HCT116 (cell line): Measurements from ENCODE around the gene MAML3. TPM values are rescaled to one million over a fixed set of nuclear protein-coding genes. Genes with fewer than 3 reads are reported as not detected.

Source experiments
- ATAC-seq: fragments of 200-7000 bp; cut with Tn5 transposase; 2 replicates; pipeline ENCODE4 v1.9.1; 2020; ENCODE audit warnings: mild to moderate bottlenecking, moderate library complexity
- BruUV-seq: library from RNA; stranded (reverse); fragments of 400-500 nt; replicated peaks from 2 replicates; lab custom pipeline; 2021; lab: Mats Ljungman, UMichigan
- CTCF ChIA-PET: fragments of 300-600 bp; sonication (Branson Sonifier 250); formaldehyde crosslinking; loops from one replicate; lab custom pipeline; 2021; ENCODE audit warnings: antibody characterized with exemption; lab: Charles Lee
- POLR2A ChIA-PET: fragments of 300-600, 350-600 bp; sonication (Branson Sonifier 250); formaldehyde crosslinking; loops from one replicate; lab custom pipeline; 2021; ENCODE audit warnings: antibody characterized with exemption; lab: Charles Lee
- RAD21 ChIA-PET, 2 experiments: fragments of 300-600 bp; sonication (Branson Sonifier 250); formaldehyde crosslinking; loops; one replicate each; lab custom pipeline; 2023; ENCODE audit warnings: low total read pairs in 2 of 2; ENCODE audit not compliant: uncharacterized antibody in 2 of 2, unreplicated experiment in 2 of 2, low non-redundant PET in 1 of 2; lab: Charles Lee
- DNase-seq: peaks from one replicate; pipeline ENCODE4 v3.0.0-alpha.2; 2010; ENCODE audit warnings: low read depth, low spot score
- H2AFZ ChIP-seq: fragments of 200-600 bp; shearing (Covaris generic), sonication (generic); 2 replicates; pipeline ENCODE4 v1.6.1; 2017; ENCODE audit warnings: low read depth, mixed run types, mixed read lengths, antibody characterized with exemption, low read length; ENCODE audit not compliant: poor library complexity, severe bottlenecking
- H3K27ac ChIP-seq: 2 replicates; pipeline ENCODE4 v1.5.1; 2012; ENCODE audit warnings: low read depth, low read length
- H3K27me3 ChIP-seq: fragments of 200-600 bp; sonication (generic); 2 replicates; pipeline ENCODE4 v1.6.1; 2016; ENCODE audit warnings: mixed run types, low read length, mixed read lengths; ENCODE audit not compliant: insufficient read depth
- H3K36me3 ChIP-seq, 2 experiments: fragments of 200-500 bp in 1 of 2; fragments of 200-600 bp in 1 of 2; sonication (Bioruptor generic) in 1 of 2; sonication (generic) in 1 of 2; 2 replicates each; pipeline versions ENCODE4 v1.5.1 to v1.6.1; 2014 to 2016; ENCODE audit warnings: low read length in 2 of 2, inconsistent platforms in 1 of 2, mixed read lengths in 1 of 2, mixed run types in 1 of 2; ENCODE audit not compliant: insufficient read depth in 2 of 2, control insufficient read depth in 1 of 2
- H3K4me1 ChIP-seq, 2 experiments: fragments of 200-600 bp in 1 of 2; sonication (generic) in 1 of 2; 2 replicates each; pipeline versions ENCODE4 v1.5.1 to v1.6.1; 2012 to 2017; ENCODE audit warnings: low read length in 2 of 2, inconsistent platforms in 1 of 2, mild to moderate bottlenecking in 1 of 2, mixed read lengths in 1 of 2, mixed run types in 1 of 2, moderate library complexity in 1 of 2; ENCODE audit not compliant: insufficient read depth in 2 of 2, control insufficient read depth in 1 of 2
- H3K4me2 ChIP-seq: fragments of 200-600 bp; sonication (generic); 2 replicates; pipeline ENCODE4 v1.6.1; 2017; ENCODE audit warnings: mixed run types, low read length, mixed read lengths
- H3K4me3 ChIP-seq, 2 experiments: fragments of 200-600 bp in 1 of 2; sonication (generic) in 1 of 2; replicated peaks in 1 of 2; 2 replicates each; pipeline ENCODE4 v1.5.1; 2011 to 2016; ENCODE audit warnings: low read length in 2 of 2, control low read depth in 1 of 2, low read depth in 1 of 2, mild to moderate bottlenecking in 1 of 2, mixed read lengths in 1 of 2, mixed run types in 1 of 2
- H3K79me2 ChIP-seq: fragments of 200-600 bp; sonication (generic); 2 replicates; pipeline ENCODE4 v1.6.1; 2017; ENCODE audit warnings: mild to moderate bottlenecking, mixed run types, low read length, moderate library complexity, mixed read lengths; ENCODE audit not compliant: insufficient read depth
- H3K9ac ChIP-seq: fragments of 200-600 bp; sonication (generic); 2 replicates; pipeline ENCODE4 v1.6.1; 2016; ENCODE audit warnings: low read length, mixed read lengths
- H3K9me2 ChIP-seq: fragments of 200-600 bp; sonication (generic), shearing (Covaris generic); 2 replicates; pipeline ENCODE4 v1.6.1; 2017; ENCODE audit warnings: mixed run types, mild to moderate bottlenecking, moderate library complexity; ENCODE audit not compliant: insufficient read depth
- H3K9me3 ChIP-seq, 2 experiments: fragments of 200-500 bp in 1 of 2; fragments of 200-600 bp in 1 of 2; sonication (Bioruptor generic) in 1 of 2; sonication (generic) in 1 of 2; 2 replicates each; pipeline ENCODE4 v1.6.1; 2014 to 2017; ENCODE audit warnings: low read length in 2 of 2, mixed read lengths in 2 of 2, inconsistent platforms in 1 of 2, low read depth in 1 of 2, mild to moderate bottlenecking in 1 of 2, mixed run types in 1 of 2, moderate library complexity in 1 of 2; ENCODE audit not compliant: control insufficient read depth in 1 of 2, insufficient read depth in 1 of 2
- H4K20me1 ChIP-seq: fragments of 200-600 bp; sonication (generic), shearing (Covaris generic); 2 replicates; pipeline ENCODE4 v1.6.1; 2017; ENCODE audit warnings: mixed run types, mild to moderate bottlenecking, moderate library complexity; ENCODE audit not compliant: insufficient read depth
- CBX3 ChIP-seq: IDR thresholded peaks from 2 replicates; pipeline ENCODE4 v1.6.1; 2012; ENCODE audit warnings: low read depth
- CEBPB ChIP-seq: IDR thresholded peaks from 2 replicates; pipeline ENCODE4 v1.6.1; 2012; ENCODE audit warnings: low read depth
- CTCF ChIP-seq, 3 experiments: fragments of 200-600 bp in 1 of 3; sonication (generic) in 1 of 3; IDR thresholded peaks in 2 of 3; conservative IDR thresholded peaks in 1 of 3; 2 replicates each; pipeline ENCODE4 v1.5.1; 2012 to 2017; ENCODE audit warnings: low read depth in 2 of 3, low read length in 2 of 3, antibody characterized with exemption in 1 of 3, borderline replicate concordance in 1 of 3, control low read depth in 1 of 3, mild to moderate bottlenecking in 1 of 3, mixed read lengths in 1 of 3, mixed run types in 1 of 3, moderate library complexity in 1 of 3; ENCODE audit not compliant: insufficient read depth in 1 of 3
- EGR1 ChIP-seq: IDR thresholded peaks from 2 replicates; pipeline ENCODE4 v1.6.1; 2012; ENCODE audit warnings: low read depth
- ELF1 ChIP-seq: IDR thresholded peaks from 2 replicates; pipeline ENCODE4 v1.6.1; 2012; ENCODE audit warnings: low read depth, borderline replicate concordance
- EZH2 ChIP-seq: fragments of 200-600 bp; sonication (generic); IDR thresholded peaks from 2 replicates; pipeline ENCODE4 v1.6.1; 2017; ENCODE audit warnings: antibody characterized with exemption, mixed run types
- EZH2phosphoT487 ChIP-seq: fragments of 200-600 bp; IDR thresholded peaks from 2 replicates; pipeline ENCODE4 v1.6.1; 2018; ENCODE audit warnings: antibody characterized with exemption, borderline replicate concordance
- FOSL1 ChIP-seq: IDR thresholded peaks from 2 replicates; pipeline ENCODE4 v1.6.1; 2012; ENCODE audit warnings: low read depth
- JUND ChIP-seq: IDR thresholded peaks from 2 replicates; pipeline ENCODE4 v1.6.1; 2012
- MAX ChIP-seq: IDR thresholded peaks from 2 replicates; pipeline ENCODE4 v1.6.1; 2012
- POLR2A ChIP-seq: IDR thresholded peaks from 2 replicates; pipeline ENCODE4 v1.7.0; 2011; ENCODE audit warnings: borderline replicate concordance; ENCODE audit not compliant: insufficient read depth, insufficient read length; ENCODE audit errors: extremely low read depth
- POLR2AphosphoS5 ChIP-seq: IDR thresholded peaks from 2 replicates; pipeline ENCODE4 v1.6.1; 2011; ENCODE audit warnings: mild to moderate bottlenecking, low read depth, low read length, moderate library complexity
- SIN3A ChIP-seq: IDR thresholded peaks from 2 replicates; pipeline ENCODE4 v1.6.1; 2012; ENCODE audit warnings: low read depth
- SP1 ChIP-seq: IDR thresholded peaks from 2 replicates; pipeline ENCODE4 v1.6.1; 2012; ENCODE audit warnings: low read depth
- SRF ChIP-seq: IDR thresholded peaks from 2 replicates; pipeline ENCODE4 v1.6.1; 2012; ENCODE audit warnings: low read depth
- TCF7L2 ChIP-seq: IDR thresholded peaks from 2 replicates; pipeline ENCODE4 v1.7.0; 2011; ENCODE audit warnings: borderline replicate concordance, inconsistent platforms; ENCODE audit not compliant: insufficient read depth, insufficient read length; ENCODE audit errors: extremely low read depth
- YY1 ChIP-seq: IDR thresholded peaks from 2 replicates; pipeline ENCODE4 v1.6.1; 2011; ENCODE audit warnings: low read length, low read depth, moderate library complexity, mild to moderate bottlenecking; ENCODE audit not compliant: insufficient replicate concordance; ENCODE audit errors: extremely low read depth
- ZNF274 ChIP-seq: fragments of 200-500 bp; sonication (Bioruptor generic); IDR thresholded peaks from 2 replicates; pipeline ENCODE4 v1.6.1; 2014; ENCODE audit warnings: mild to moderate bottlenecking, low read depth, low read length, inconsistent platforms
- intact Hi-C: fragments of 100-400 bp; cut with micrococcal nuclease; formaldehyde crosslinking; loops from 2 replicates; pipeline ENCODE4 v1.10.0; 2022
- total RNA-seq: library from RNA; stranded (reverse); gene quantifications from one replicate; pipeline ENCODE4 v1.2.1, GENCODE V29; 2021; ENCODE audit not compliant: unreplicated experiment
- TF ChIP-seq, protein P1 (sequence below): IDR thresholded peaks from 2 replicates; pipeline ENCODE4 v1.6.1; 2011; ENCODE audit warnings: mild to moderate bottlenecking, low read length, moderate library complexity; ENCODE audit not compliant: insufficient replicate concordance; ENCODE audit errors: extremely low read depth
- TF ChIP-seq, protein P2 (sequence below): IDR thresholded peaks from 2 replicates; pipeline ENCODE4 v1.6.1; 2012; ENCODE audit warnings: low read depth

The MAML3 gene
- total RNA-seq, 1 experiment from 2014 or later: 3.1 TPM

DNA sequence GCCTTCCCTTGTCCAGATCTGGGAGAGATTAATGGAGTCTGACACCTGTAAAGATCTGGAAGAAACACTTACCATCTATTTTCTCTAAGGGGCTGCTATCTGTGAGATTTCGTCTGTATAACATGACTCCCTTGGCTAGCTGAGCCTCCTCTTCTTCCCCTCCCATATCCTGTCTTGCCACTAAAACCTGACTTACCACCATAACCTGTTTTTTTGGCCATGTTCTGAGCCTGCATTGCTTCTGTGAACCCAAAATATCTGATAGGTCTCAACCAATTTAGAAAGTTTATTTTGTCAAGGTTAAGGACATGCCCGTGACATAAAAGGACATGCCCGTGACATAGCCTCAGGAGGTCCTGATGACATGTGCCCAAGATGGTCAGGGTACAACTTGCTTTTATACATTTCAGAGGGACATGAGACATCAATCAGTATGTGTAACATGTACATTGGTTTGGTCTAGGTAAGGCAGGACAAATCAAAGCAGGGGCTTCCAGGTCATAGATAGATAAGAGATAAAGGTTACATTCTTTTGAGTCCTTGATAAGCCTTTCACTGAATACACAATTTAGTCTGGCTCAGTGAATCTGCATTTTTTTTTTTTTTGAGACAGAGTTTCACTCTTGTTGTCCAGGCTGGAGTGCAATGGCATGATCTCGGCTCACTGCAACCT lies 476.9 kb downstream of the MAML3 start:
- no TSS peak for BruUV-seq
- H3K9me3 ChIP-seq: no peaks in the 10 kb centered on the region
- no peak for ATAC-seq
- H3K27ac ChIP-seq: no peak overlapping the region
- no peaks in the 10 kb centered on the region for H4K20me1 ChIP-seq
- no peak overlapping the region for H3K4me3 ChIP-seq
- no peak overlapping the region for H3K4me2 ChIP-seq
- H3K9ac ChIP-seq: no peak overlapping the region
- ChIA-PET CTCF (no interaction called here), RAD21 (no interaction called here), POLR2A (interaction anchor here (0.7 kb wide), 1 partner anchor 188 kb away, joined by 3 read pairs; no protein-coding TSS in a partner anchor)
- intact Hi-C loops: no loop called here
- TF ChIP-seq EGR1 (no peak), SRF (no peak), JUND (no peak), POLR2A (no peak), SP1 (no peak), TCF7L2 (no peak), POLR2AphosphoS5 (no peak), ELF1 (no peak), MAX (no peak), CTCF (IDR thresholded peaks at IDR 0.05 in 2 of 3, conservative IDR thresholded peaks at IDR 0.05 in 1 of 3; ENCODE audit: borderline replicate concordance in 1 of 3, insufficient read depth in 1 of 3, low read depth in 2 of 3, low read length in 2 of 3) (no peak), CBX3 (no peak), FOSL1 (no peak), EZH2phosphoT487 (no peak), SIN3A (no peak), YY1 (no peak), ZNF274 (no peak), CEBPB (no peak), EZH2 (no peak)
- TF ChIP-seq, protein P1, sequence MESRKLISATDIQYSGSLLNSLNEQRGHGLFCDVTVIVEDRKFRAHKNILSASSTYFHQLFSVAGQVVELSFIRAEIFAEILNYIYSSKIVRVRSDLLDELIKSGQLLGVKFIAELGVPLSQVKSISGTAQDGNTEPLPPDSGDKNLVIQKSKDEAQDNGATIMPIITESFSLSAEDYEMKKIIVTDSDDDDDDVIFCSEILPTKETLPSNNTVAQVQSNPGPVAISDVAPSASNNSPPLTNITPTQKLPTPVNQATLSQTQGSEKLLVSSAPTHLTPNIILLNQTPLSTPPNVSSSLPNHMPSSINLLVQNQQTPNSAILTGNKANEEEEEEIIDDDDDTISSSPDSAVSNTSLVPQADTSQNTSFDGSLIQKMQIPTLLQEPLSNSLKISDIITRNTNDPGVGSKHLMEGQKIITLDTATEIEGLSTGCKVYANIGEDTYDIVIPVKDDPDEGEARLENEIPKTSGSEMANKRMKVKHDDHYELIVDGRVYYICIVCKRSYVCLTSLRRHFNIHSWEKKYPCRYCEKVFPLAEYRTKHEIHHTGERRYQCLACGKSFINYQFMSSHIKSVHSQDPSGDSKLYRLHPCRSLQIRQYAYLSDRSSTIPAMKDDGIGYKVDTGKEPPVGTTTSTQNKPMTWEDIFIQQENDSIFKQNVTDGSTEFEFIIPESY: no peak
- TF ChIP-seq, protein P2, sequence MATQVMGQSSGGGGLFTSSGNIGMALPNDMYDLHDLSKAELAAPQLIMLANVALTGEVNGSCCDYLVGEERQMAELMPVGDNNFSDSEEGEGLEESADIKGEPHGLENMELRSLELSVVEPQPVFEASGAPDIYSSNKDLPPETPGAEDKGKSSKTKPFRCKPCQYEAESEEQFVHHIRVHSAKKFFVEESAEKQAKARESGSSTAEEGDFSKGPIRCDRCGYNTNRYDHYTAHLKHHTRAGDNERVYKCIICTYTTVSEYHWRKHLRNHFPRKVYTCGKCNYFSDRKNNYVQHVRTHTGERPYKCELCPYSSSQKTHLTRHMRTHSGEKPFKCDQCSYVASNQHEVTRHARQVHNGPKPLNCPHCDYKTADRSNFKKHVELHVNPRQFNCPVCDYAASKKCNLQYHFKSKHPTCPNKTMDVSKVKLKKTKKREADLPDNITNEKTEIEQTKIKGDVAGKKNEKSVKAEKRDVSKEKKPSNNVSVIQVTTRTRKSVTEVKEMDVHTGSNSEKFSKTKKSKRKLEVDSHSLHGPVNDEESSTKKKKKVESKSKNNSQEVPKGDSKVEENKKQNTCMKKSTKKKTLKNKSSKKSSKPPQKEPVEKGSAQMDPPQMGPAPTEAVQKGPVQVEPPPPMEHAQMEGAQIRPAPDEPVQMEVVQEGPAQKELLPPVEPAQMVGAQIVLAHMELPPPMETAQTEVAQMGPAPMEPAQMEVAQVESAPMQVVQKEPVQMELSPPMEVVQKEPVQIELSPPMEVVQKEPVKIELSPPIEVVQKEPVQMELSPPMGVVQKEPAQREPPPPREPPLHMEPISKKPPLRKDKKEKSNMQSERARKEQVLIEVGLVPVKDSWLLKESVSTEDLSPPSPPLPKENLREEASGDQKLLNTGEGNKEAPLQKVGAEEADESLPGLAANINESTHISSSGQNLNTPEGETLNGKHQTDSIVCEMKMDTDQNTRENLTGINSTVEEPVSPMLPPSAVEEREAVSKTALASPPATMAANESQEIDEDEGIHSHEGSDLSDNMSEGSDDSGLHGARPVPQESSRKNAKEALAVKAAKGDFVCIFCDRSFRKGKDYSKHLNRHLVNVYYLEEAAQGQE: no peak
- no peak for DNase-seq
- H3K4me1 ChIP-seq: no peaks in the 10 kb centered on the region
- no peaks in the 10 kb centered on the region for H3K79me2 ChIP-seq
- H2AFZ ChIP-seq: no peak overlapping the region
- H3K9me2 ChIP-seq: no peaks in the 10 kb centered on the region
- no peaks in the 10 kb centered on the region for H3K36me3 ChIP-seq
- H3K27me3 ChIP-seq: no peaks in the 10 kb centered on the region
